NCI-H526 treated with DMSO at 0.1 percent for 48 hours (cell line): Measurements from ENCODE around the gene PARP4.
"Not testable (repeated sequence)": the region's sequence is repeated elsewhere in the genome, so short reads cannot be mapped to it uniquely, and the experiment has no call there.

Source experiments
- DNase-seq: peaks from one replicate; lab custom pipeline; 2025; lab: John Stamatoyannopoulos, UW

Gene PARP4

DNA sequence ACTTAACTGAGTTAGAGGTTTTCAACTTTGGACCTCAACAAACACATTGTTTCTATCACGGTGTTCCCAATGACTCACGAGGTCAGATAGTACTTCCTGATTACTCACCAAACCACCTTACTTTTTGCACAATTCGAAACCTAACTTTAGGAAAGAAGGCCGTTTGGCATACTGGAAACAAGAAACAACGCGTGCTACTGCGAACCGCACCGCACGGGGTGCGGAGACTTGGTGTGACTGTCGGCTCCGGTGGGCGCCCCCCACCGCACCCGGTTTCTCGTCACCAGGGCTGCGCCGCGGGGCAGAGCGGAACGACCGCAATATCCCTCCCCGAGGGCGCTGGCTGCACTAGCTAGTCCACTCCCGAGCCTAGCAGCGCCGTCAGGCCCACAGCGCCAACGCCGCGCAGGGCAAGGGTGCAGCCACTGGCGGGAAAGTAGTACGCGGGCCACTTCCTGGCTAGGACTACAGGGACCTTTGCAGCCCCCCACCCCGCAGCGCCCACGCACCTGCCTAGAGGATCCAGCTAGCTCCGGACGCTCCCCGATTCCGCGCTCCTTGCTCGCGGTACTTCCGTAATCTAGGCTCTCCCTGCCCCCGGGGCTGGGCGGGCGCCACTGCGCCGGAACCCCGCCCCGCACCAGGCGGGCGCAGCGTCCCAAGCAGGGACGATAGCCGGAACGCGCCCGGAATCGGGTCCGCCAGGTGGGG is at the start of gene PARP4:
Gene PARP4, minus strand, starts transcription at position 582 of the 711 bp plus-strand sequence. CDS start 9,002 bp downstream, outside the sequence.
- DNase-seq, result peak; percentile 82

GRCh38 chr13:24560579-24561187 is 48.1 kb upstream of the PARP4 start:
- DNase-seq, result not testable (repeated sequence)

GRCh38 chr13:24559431-24560218 is 47.0 kb upstream of the PARP4 start:
- not testable (repeated sequence) for DNase-seq

DNA sequence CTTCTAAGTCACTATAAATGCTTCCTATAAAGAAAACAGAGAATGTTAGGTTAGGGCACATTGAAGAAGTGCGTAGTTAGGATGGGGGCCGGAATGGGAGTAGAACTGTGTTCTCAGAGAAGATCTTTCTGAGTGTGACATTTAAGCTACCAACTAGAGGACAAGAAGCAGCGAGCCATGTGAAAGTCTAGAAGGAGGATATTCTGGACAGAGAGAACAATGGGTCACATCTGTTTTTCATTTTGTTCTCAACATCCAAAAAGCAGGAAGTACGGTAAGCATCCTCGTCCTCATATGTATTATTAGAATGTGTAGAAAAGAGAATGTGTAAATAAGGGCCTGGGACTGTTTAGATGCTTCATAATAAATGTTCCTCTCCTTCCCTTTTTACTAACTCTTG is 44.5 kb upstream of the PARP4 start:
- no peak for DNase-seq

DNA sequence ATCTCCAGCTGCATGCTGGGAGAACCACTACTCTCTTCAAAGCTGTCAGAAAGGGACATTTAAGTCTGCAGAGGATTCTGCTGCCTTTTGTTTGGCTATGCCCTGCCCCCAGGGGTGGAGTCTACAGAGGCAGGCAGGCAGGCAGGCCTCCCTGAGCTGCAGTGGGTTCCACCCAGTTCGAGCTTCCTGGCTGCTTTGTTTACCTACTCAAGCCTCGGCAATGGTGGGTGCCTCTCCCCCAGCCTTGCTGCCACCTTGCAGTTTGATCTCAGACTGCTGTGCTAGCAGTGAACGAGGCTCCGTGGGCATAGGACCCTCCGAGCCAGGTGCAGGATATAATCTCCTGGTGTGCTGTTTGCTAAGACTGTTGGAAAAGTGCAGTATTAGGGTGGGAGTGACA is 41.3 kb upstream of the PARP4 start:
- DNase-seq, result not testable (repeated sequence)

DNA sequence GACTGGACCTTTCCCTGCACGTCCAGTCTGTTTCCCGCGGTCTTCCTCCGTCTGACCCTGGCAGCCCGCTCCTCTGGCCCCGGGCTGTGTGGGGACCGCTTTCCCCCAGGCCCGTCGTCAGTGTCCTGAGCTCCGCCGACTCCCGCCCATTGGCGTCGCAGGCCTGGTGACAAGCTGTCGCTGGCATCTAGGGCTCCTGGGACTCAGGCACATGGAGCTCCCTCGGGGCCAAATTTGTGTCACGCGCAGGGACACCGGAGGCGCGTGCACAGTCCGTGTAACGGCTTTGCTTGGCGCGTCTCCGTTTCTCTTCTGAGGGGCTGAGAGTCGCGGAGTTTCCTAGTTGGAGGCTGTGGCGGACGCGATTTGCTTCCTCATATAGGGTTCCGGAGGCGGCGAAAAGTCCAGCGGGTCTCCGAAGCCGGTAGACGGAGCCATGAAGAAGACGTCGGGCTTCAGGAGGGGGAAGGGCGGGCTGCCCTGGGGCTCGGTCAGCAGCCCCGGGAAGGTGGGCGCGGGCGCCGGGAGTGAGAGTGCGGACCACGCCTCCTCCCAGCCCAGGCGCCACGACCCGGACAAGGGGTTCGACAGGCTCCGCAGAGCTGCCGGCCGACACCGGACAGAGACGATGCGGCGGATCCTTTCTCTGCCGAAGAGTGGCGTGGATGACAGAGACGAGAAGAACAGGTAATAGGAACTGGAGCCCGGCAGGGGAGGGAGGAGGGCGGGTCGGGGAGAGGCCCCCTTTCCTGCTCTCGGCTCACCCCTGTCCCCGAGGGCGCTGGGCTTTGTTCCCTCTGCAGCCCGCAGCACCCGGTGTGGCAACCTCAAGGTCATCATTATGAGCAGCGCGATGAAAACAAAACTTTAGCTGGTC is 29.1 kb upstream of the PARP4 start:
- not testable (repeated sequence) for DNase-seq

- DNase-seq, result no peak
Observed at GRCh38 chr13:24541127-24541475, 28.5 kb upstream of the PARP4 start.

GRCh38 chr13:24540236-24541126 is 27.9 kb upstream of the PARP4 start:
- no peak for DNase-seq

GRCh38 chr13:24539500-24540165 is 27.1 kb upstream of the PARP4 start:
- DNase-seq, result no peak

DNA sequence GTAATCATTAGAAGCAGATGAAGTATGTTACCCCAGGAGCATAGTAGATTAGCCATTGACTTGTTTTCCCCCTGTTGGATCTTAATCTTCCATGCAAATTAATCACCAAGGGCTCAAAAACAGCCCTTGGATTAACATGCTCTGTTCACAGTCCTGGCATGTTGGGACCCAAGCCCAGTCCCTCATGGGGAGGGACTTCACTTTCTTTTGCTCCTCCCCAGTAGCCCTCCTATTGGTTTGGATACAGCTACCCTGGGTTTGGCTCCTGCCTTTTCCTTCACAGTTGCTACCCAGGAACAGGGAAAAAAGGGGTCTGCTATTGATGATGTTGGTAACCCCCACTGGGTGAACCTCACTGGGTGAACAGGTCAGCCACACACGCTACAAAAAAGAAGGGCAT is 16.9 kb upstream of the PARP4 start:
- DNase-seq, result no peak

DNA sequence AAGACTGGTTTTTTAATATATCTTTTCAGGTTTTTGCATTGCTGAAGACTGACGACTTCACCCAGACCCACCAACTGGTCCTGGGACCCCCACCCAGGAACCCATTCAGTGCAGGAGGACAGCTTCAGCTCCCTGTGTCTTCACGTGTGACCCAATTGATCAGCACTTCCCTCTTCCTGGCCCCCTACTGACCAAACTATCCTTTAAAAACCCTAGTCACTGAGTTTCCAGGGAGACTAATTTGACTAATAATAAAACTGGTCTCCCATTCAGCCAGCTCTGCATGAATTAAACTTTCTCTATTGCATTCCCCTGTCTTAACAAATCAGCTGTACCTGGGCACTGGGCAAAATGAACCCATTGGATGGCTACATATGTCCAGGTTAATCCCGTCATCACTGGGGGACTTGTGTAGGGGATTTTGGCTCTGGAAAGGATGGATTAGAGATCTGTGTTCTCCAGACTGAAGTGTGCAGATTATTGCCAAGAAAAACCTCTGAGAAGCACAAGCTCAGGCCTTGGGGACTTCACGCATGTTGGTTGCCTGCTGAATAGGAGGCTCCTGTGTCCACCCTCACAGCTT is 16.3 kb upstream of the PARP4 start:
- DNase-seq, result no peak

DNA sequence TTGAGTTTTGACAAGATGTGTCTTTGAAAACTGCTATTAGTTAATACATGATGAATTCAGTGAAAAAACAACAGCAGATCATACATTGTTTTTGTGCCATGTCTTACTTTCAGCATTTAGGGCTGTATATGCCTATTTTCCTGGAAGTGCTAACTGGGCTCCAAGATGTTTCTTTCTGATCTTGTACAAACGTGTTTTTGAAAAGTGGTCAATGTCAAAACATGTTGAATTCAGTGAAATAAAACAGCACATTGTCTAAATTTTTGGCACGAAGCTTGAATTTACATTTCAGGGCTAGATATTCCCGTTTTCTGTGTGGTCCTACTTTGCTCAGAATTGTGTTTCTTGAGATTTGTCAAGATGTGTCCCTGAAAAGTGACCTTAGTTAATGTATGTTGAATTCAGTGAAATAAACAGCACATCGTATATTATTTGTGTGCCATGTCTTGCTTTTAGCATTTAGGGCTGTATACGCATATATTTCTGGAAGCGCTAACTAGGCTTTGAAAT is 14.7 kb upstream of the PARP4 start:
- no peak for DNase-seq

DNA sequence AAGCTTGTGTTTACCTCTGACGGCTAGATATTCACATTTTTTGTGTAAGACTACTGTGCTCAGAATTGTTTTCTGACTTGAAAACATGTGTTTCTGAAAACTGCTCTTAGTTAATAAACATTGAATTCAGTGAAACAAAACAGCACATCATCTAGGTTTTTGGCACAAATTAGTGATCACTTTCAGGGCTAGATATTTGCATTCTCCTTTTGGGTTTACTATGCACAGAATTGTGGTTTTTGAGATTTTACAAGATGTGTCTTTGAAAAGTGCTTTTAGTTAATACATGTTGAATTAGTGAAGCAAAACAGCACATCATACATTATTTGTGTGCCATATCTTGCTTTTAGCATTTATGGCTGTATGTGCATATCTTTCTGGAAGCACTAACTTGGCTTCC is 8.2 kb upstream of the PARP4 start:
- no peak for DNase-seq

DNA sequence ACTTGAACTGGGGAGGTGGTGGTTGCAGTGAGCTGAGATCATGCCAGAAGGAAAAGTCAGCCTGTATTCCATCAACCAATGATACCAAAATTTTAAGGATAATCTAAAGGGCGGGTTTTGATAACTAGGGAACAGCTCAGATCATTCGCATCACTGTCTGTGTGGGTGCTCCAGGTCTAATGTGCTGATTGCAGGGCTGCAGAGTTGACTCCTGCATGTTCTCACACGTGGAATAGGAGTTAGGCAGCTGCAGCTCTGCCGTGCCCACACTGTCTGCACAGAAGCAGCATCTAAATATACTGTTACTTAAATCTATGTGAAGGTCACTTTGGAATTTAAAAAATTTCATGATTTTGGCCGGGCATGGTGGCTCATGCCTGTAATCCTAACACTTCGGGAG is 4.3 kb upstream of the PARP4 start:
- no peak for DNase-seq

- no peak for DNase-seq
Observed at GRCh38 chr13:24512908-24513213, 283 bp upstream of the PARP4 start.

GRCh38 chr13:24511816-24512196 is 772 bp downstream of the PARP4 start:
- DNase-seq, result peak; percentile 68

GRCh38 chr13:24511019-24511815 is 1.4 kb downstream of the PARP4 start:
- peak; percentile 38 for DNase-seq

- DNase-seq, result no peak
Observed at GRCh38 chr13:24506698-24507335, 5.8 kb downstream of the PARP4 start.

DNA sequence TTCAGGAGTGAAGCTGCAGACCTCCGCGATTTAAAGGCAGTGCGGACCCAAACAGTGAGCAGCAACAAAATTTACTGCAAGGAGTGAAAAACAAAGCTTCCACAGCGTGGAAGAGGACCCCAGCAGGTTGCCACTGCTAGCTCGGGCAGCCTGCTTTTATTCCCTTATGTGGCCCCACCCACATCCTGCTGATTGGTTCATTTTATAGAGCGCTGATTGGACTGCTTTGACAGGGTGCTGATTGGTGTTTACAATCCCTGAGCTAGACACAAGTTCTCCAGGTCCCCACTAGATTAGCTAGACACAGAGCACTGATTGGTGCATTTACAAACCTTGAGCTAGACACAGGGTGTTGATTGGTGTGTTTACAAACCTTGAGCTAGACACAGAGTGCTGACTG is 6.3 kb downstream of the PARP4 start:
- not testable (repeated sequence) for DNase-seq
